HepG2 (cell line): ENCODE results near the gene ROM1. TPM values are rescaled to one million over a fixed set of nuclear protein-coding genes. Genes with fewer than 3 reads are reported as not detected.

Source experiments
- ATAC-seq: fragments of 200-7000 bp; cut with Tn5 transposase; 3 replicates; pipeline ENCODE4 v1.9.1; 2020; ENCODE audit warnings: mild to moderate bottlenecking, moderate library complexity
- BruUV-seq: library from RNA; stranded (reverse); fragments of 400-500 nt; replicated peaks from 2 replicates; lab custom pipeline; 2021; lab: Mats Ljungman, UMichigan
- CTCF ChIA-PET: fragments of 300-600 bp; formaldehyde crosslinking; extraction: SDS; loops from one replicate; lab custom pipeline; 2021; ENCODE audit warnings: low total read pairs, inconsistent platforms, low intra/inter-chr PET ratio; lab: Yijun Ruan, JAX
- POLR2A ChIA-PET: fragments of 350-600 bp; sonication (Branson Sonifier 250); formaldehyde crosslinking; loops from one replicate; lab custom pipeline; 2020; ENCODE audit warnings: antibody characterized with exemption, inconsistent platforms; lab: Yijun Ruan, JAX
- DNase-seq: peaks from one replicate; pipeline ENCODE4 v3.0.0-alpha.2; 2015; ENCODE audit warnings: low spot score
- FAIRE-seq: peaks from 3 replicates; lab custom pipeline; 2011; peaks lifted over from hg19 to GRCh38; lab: Jason Lieb, UNC
- H2AFZ ChIP-seq: one replicate; pipeline ENCODE4 v1.6.1; 2011; ENCODE audit warnings: low read length, inconsistent platforms
- H3K27ac ChIP-seq: fragments of 300-600 bp; 3 replicates; pipeline ENCODE4 v1.8.0; 2011; ENCODE audit warnings: mixed run types, mild to moderate bottlenecking, mixed read lengths, low read length, inconsistent platforms; ENCODE audit not compliant: insufficient read depth; ENCODE audit errors: extremely low read length
- H3K27me3 ChIP-seq, 2 experiments: fragments of 200-600 bp in 1 of 2; 2 replicates in 1 of 2; 3 replicates in 1 of 2; pipeline versions ENCODE4 v1.6.0 to v1.8.0; 2011; ENCODE audit warnings: low read length in 2 of 2, mild to moderate bottlenecking in 2 of 2, moderate library complexity in 2 of 2, inconsistent platforms in 1 of 2; ENCODE audit not compliant: insufficient read depth in 2 of 2, control insufficient read depth in 1 of 2
- H3K36me3 ChIP-seq, 2 experiments: fragments of 200-600 bp in 1 of 2; replicated peaks in 1 of 2; 2 replicates in 1 of 2; 3 replicates in 1 of 2; pipeline versions ENCODE4 v1.5.1 to v1.8.0; 2011; ENCODE audit warnings: low read length in 2 of 2, inconsistent platforms in 1 of 2; ENCODE audit not compliant: insufficient read depth in 2 of 2, control insufficient read depth in 1 of 2
- H3K4me1 ChIP-seq: 2 replicates; pipeline ENCODE4 v1.5.1; 2012; ENCODE audit warnings: low read length, inconsistent platforms; ENCODE audit not compliant: insufficient read depth
- H3K4me2 ChIP-seq: 2 replicates; pipeline ENCODE4 v1.6.0; 2011; ENCODE audit warnings: low read depth, low read length, inconsistent platforms
- H3K4me3 ChIP-seq, 3 experiments: fragments of 200-600 bp in 1 of 3; sonication (generic), shearing (Covaris generic) in 1 of 3; replicated peaks in 1 of 3; 2 replicates each; pipeline ENCODE4 v1.5.1; 2011 to 2016; ENCODE audit warnings: low read length in 3 of 3, inconsistent platforms in 2 of 3, low read depth in 2 of 3, mild to moderate bottlenecking in 2 of 3, control low read depth in 1 of 3, mixed read lengths in 1 of 3; ENCODE audit not compliant: insufficient read depth in 1 of 3
- H3K79me2 ChIP-seq: one replicate; pipeline ENCODE4 v1.6.1; 2011; ENCODE audit warnings: low read length, inconsistent platforms; ENCODE audit not compliant: insufficient read depth
- H3K9ac ChIP-seq: 2 replicates; pipeline ENCODE4 v1.6.0; 2011; ENCODE audit warnings: mild to moderate bottlenecking, low read depth, low read length, inconsistent platforms; ENCODE audit not compliant: insufficient read depth
- H3K9me3 ChIP-seq: 2 replicates; pipeline ENCODE4 v1.5.1; 2012; ENCODE audit warnings: mild to moderate bottlenecking, low read length
- H4K20me1 ChIP-seq: 2 replicates; pipeline ENCODE4 v1.6.0; 2011; ENCODE audit warnings: inconsistent platforms, mild to moderate bottlenecking, low read length, moderate library complexity; ENCODE audit not compliant: insufficient read depth
- RBAK ChIP-seq: sonication (generic); formaldehyde crosslinking; IDR thresholded peaks from 2 replicates; pipeline ENCODE4 v1.5.1; 2020; ENCODE audit warnings: mild to moderate bottlenecking, missing genetic modification reagents
- RBFOX2 ChIP-seq: fragments of 200-400 bp; formaldehyde crosslinking; IDR thresholded peaks from 2 replicates; pipeline ENCODE4 v1.6.1; 2017; ENCODE audit warnings: low read depth, mild to moderate bottlenecking, low read length
- REPIN1 ChIP-seq: sonication (generic); formaldehyde crosslinking; IDR thresholded peaks from 2 replicates; pipeline ENCODE4 v1.8.0; 2022; ENCODE audit warnings: missing genetic modification reagents, low read depth, mild to moderate bottlenecking, borderline replicate concordance
- ZFP41 ChIP-seq: sonication (generic); formaldehyde crosslinking; IDR thresholded peaks from 2 replicates; pipeline ENCODE4 v1.4.0; 2020; ENCODE audit warnings: mild to moderate bottlenecking, missing genetic modification reagents, borderline replicate concordance
- ZNF7 ChIP-seq: IDR thresholded peaks from 2 replicates; pipeline ENCODE4 v1.6.1; 2016; ENCODE audit warnings: missing biosample characterization, missing genetic modification reagents
- WGBS: methylation state at CpG from one replicate; pipeline ENCODE4 v1.1.6; 2017; ENCODE audit warnings: low lambda C conversion rate; 5-methylcytosine and 5-hydroxymethylcytosine counted together
- in situ Hi-C: cut with HindIII; loops from 2 replicates; pipeline ENCODE4 v1.10.0; 2017; ENCODE audit warnings: low pct_unique_long_range_greater_than_20kb; ENCODE audit not compliant: extremely low pct_ligation_motif_present
- intact Hi-C: fragments of 100-400 bp; cut with micrococcal nuclease; formaldehyde crosslinking; loops from one replicate; pipeline ENCODE4 v1.10.0; 2022; ENCODE audit not compliant: unreplicated experiment
- polyA plus RNA-seq, 8 experiments: library from polyadenylated mRNA; depleted of rRNA in 3 of 8; stranded (reverse) in 7 of 8; unstranded in 1 of 8; fragments of >200 nt; fragmentation: Illumina TruSeq in 4 of 8; extraction: Trizol in 4 of 8; gene quantifications; 2 replicates each; pipeline versions ENCODE4 v1.2.1 to v1.2.3, GENCODE V29; 2011 to 2016; ENCODE audit warnings: low read depth in 4 of 8, missing spikeins in 1 of 8, mixed read lengths in 1 of 8; ENCODE audit not compliant: insufficient read depth in 1 of 8
- total RNA-seq, 5 experiments: library from RNA; depleted of rRNA; stranded (reverse); fragments of >200 nt; fragmentation: Illumina TruSeq; extraction: Trizol; gene quantifications; 2 replicates each; pipeline ENCODE4 v1.2.3, GENCODE V29; 2016; ENCODE audit warnings: low read depth in 1 of 5
- TF ChIP-seq, protein P1 (sequence below): sonication (generic); formaldehyde crosslinking; IDR thresholded peaks from 2 replicates; pipeline ENCODE4 v1.4.0; 2020; ENCODE audit warnings: missing genetic modification reagents

Gene ROM1
- total and polyA plus RNA-seq, 2 of the 13 experiments (the other 11 are each of a cell fraction or from before 2014, with no cell fraction given): 1.2 to 2.4 TPM

- TF ChIP-seq RBAK (CRISPR knock-in tag) (no peak), ZNF7 (CRISPR knock-in tag) (no peak)
- TF ChIP-seq, protein P1, sequence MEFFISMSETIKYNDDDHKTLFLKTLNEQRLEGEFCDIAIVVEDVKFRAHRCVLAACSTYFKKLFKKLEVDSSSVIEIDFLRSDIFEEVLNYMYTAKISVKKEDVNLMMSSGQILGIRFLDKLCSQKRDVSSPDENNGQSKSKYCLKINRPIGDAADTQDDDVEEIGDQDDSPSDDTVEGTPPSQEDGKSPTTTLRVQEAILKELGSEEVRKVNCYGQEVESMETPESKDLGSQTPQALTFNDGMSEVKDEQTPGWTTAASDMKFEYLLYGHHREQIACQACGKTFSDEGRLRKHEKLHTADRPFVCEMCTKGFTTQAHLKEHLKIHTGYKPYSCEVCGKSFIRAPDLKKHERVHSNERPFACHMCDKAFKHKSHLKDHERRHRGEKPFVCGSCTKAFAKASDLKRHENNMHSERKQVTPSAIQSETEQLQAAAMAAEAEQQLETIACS (CRISPR knock-in tag): 0 out of 2 replicates have a peak, but pooled peaks have one; percentile 26
These were observed 11.5 kb upstream of the ROM1 start, which contains the start of gene MTA2 (continued) for GRCh38 chr11:62601372-62602140.

DNA sequence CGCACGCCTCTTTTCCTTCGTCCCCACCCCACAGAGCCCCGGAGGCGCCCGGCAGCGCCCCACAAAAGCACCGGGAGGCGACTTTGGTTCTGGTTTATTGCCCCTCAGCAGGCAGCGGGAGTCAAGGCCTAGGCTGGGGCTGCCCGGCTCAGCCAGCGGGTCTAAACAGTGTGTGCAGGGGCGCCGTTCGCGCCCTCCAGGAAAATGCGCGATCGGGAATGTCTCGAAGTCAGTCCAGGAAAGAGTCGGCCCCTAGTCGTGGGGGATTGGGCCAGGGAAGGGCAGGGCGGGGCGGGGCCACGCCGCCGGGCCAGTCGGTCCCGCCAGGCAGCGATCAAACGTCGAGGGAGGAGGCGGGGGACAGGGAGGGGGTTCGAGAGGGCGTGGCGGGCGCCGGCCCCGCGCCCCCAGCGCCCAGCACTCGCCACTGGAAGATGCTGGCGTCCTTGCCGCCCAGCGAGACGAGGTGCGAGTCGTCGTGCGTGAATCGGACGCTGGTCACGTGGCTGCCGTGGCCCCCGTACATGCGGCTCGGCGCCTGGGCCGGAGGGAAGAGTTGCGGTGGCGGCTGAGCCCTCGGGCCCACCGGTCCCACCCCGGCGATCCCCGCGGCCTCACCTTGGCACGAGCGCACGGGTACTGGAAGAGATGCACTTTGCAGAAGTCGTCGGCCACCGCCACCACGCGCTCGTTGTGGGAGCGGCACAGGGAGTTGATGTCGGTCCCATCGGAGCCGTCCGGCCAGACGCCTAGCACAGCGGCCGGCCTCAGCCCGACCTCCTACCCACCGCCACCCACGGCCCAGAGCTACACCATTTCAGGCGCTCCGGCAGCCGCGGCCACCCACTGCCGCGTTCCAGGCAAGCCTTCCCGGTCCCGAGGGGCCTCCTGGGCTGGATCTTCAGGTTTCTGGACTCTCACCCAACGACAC, 10.7 kb upstream of the ROM1 start:
- H3K27me3 ChIP-seq: no peaks in the 10 kb centered on the region; a peak in 1 of 5 replicates
- ATAC-seq (peak; percentile 1; the same call in 2 of the 3 replicates), DNase-seq (no peak), FAIRE-seq (no peak)
- no peaks in the 10 kb centered on the region for H4K20me1 ChIP-seq
- H3K9ac ChIP-seq: peak overlapping the region; percentile 10; the same call in 1 of the 2 replicates
- ChIA-PET CTCF (no interaction called here), POLR2A (interaction anchor here (0.7 to 3.8 kb wide), 20 partner anchors 9 to 279 kb away, joined by 3 to 137 read pairs (median 6); partner anchors contain the start of genes AHNAK, B3GAT3, C11orf98 and CSKMT)
- H3K9me3 ChIP-seq: no peaks in the 10 kb centered on the region
- intact Hi-C loops: no loop called here
- in situ Hi-C loops: no loop called here
- peak overlapping the region; percentile 50 for H3K4me2 ChIP-seq
- no peak overlapping the region for H2AFZ ChIP-seq
- WGBS: 95% methylated on average over 84 of the region's 96 CpGs
- TF ChIP-seq REPIN1 (CRISPR knock-in tag) (0 out of 2 replicates have a peak, but pooled peaks have one; percentile 33), ZFP41 (no peak), RBFOX2 (0 out of 2 replicates have a peak, but pooled peaks have one; percentile 28)
- peak overlapping the region; percentile 34 for H3K27ac ChIP-seq
- BruUV-seq: no TSS peak
- H3K4me1 ChIP-seq: peaks cover 51% of the 10 kb centered on the region
- peak overlapping the region in 1 of 3 experiments; percentile 94; a peak in 1 of 6 replicates for H3K4me3 ChIP-seq
- peaks cover 7 to 15% of the 10 kb centered on the region in 2 experiments; a peak in 4 of 5 replicates for H3K36me3 ChIP-seq
- peaks cover 33% of the 10 kb centered on the region for H3K79me2 ChIP-seq
